PC-9 (cell line): ENCODE measurements around the gene GLCE. TPM values are rescaled to one million over a fixed set of nuclear protein-coding genes. Genes with fewer than 3 reads are reported as not detected.

Experiments
- BruUV-seq: library from RNA; stranded (reverse); fragments of 400-500 nt; replicated peaks from 2 replicates; lab custom pipeline; 2021; lab: Mats Ljungman, UMichigan
- CTCF ChIA-PET: fragments of 300-600 bp; sonication (Branson Sonifier 250); formaldehyde crosslinking; loops from one replicate; lab custom pipeline; 2022; ENCODE audit warnings: antibody characterized with exemption; lab: Charles Lee
- POLR2A ChIA-PET: fragments of 300-600 bp; sonication (Branson Sonifier 250); formaldehyde crosslinking; loops from one replicate; lab custom pipeline; 2022; ENCODE audit warnings: antibody characterized with exemption; ENCODE audit not compliant: unreplicated experiment; lab: Charles Lee
- DNase-seq, 2 experiments: peaks; one replicate each; pipeline versions ENCODE4 v3.0.0 to v3.0.0-alpha.2; 2015 to 2022; ENCODE audit warnings: mixed read lengths in 1 of 2
- H2AFZ ChIP-seq: fragments of 200-600 bp; sonication (generic); 2 replicates; pipeline ENCODE4 v1.8.1; 2017; ENCODE audit warnings: antibody characterized with exemption
- H3F3A ChIP-seq: fragments of 200-600 bp; sonication (generic); 2 replicates; pipeline ENCODE4 v1.8.1; 2017; ENCODE audit warnings: antibody characterized with exemption, mild to moderate bottlenecking, low read depth; ENCODE audit not compliant: insufficient read depth
- H3K27ac ChIP-seq: fragments of 200-600 bp; sonication (generic); 2 replicates; pipeline ENCODE4 v1.6.1; 2016; ENCODE audit warnings: mixed run types
- H3K27me3 ChIP-seq: fragments of 200-600 bp; sonication (generic); 2 replicates; pipeline ENCODE4 v1.6.1; 2016; ENCODE audit warnings: low read depth, mixed run types; ENCODE audit not compliant: insufficient read depth
- H3K36me3 ChIP-seq: fragments of 200-600 bp; sonication (generic); 2 replicates; pipeline ENCODE4 v1.6.1; 2016; ENCODE audit warnings: low read depth, mixed run types
- H3K4me1 ChIP-seq: fragments of 200-600 bp; sonication (generic); replicated peaks from 2 replicates; pipeline ENCODE4 v1.6.1; 2016; ENCODE audit warnings: mixed run types; ENCODE audit not compliant: insufficient read depth
- H3K4me2 ChIP-seq: fragments of 200-600 bp; sonication (generic); 2 replicates; pipeline ENCODE4 v1.6.1; 2017; ENCODE audit warnings: mixed run types
- H3K4me3 ChIP-seq: fragments of 200-600 bp; sonication (generic); 2 replicates; pipeline ENCODE4 v1.6.1; 2016; ENCODE audit warnings: mixed run types
- H3K79me2 ChIP-seq: fragments of 200-600 bp; sonication (generic); 2 replicates; pipeline ENCODE4 v1.6.1; 2017; ENCODE audit warnings: low read depth, mixed run types
- H3K9me2 ChIP-seq: fragments of 200-600 bp; sonication (generic); 2 replicates; pipeline ENCODE4 v1.8.1; 2017; ENCODE audit warnings: mild to moderate bottlenecking; ENCODE audit not compliant: insufficient read depth
- H3K9me3 ChIP-seq: fragments of 200-600 bp; sonication (generic); 2 replicates; pipeline ENCODE4 v1.8.1; 2016; ENCODE audit warnings: low read depth; ENCODE audit not compliant: insufficient read depth
- H4K20me1 ChIP-seq: fragments of 200-600 bp; sonication (generic); 2 replicates; pipeline ENCODE4 v1.8.1; 2017; ENCODE audit not compliant: insufficient read depth
- CTCF ChIP-seq: fragments of 200-600 bp; sonication (generic); conservative IDR thresholded peaks from 2 replicates; pipeline ENCODE4 v1.6.1; 2017; ENCODE audit warnings: mixed run types, antibody characterized with exemption, mild to moderate bottlenecking, moderate library complexity
- EZH2 ChIP-seq: fragments of 200-600 bp; sonication (generic); IDR thresholded peaks from 2 replicates; pipeline ENCODE4 v1.8.0; 2017; ENCODE audit warnings: antibody characterized with exemption, low read depth
- intact Hi-C: fragments of 100-400 bp; cut with micrococcal nuclease; formaldehyde crosslinking; loops from one replicate; pipeline ENCODE4 v1.10.0; 2022; ENCODE audit not compliant: unreplicated experiment
- total RNA-seq: library from RNA; stranded (reverse); gene quantifications from 2 replicates; pipeline ENCODE4 v1.2.3, GENCODE V29; 2021

GLCE gene
- total RNA-seq, 1 experiment from 2014 or later: 31.3 TPM

GRCh38 chr15:69181424-69181823 lies 21.0 kb downstream of the GLCE start:
- Histone ChIP-seq H3K79me2 (no peaks in the 10 kb centered on the region), H3K27me3 (no peaks in the 10 kb centered on the region), H3K36me3 (no peaks in the 10 kb centered on the region), H3K4me1 (no peaks in the 10 kb centered on the region), H3F3A (no peaks in the 10 kb centered on the region), H3K27ac (no peak overlapping the region), H3K9me2 (no peaks in the 10 kb centered on the region), H2AFZ (no peak overlapping the region), H3K9me3 (no peaks in the 10 kb centered on the region), H3K4me2 (no peak overlapping the region), H3K4me3 (no peak overlapping the region), H4K20me1 (no peaks in the 10 kb centered on the region)
- DNase-seq: no peak
- CTCF ChIA-PET: no interaction called here
- no peak for TF ChIP-seq EZH2
- TF ChIP-seq CTCF: no peak
- intact Hi-C loops: no loop called here
- POLR2A ChIA-PET: no interaction called here
- no TSS peak for BruUV-seq

GRCh38 chr15:69185216-69185615 lies 24.8 kb downstream of the GLCE start:
- no peak overlapping the region for H3K27ac ChIP-seq
- no peaks in the 10 kb centered on the region for H3K9me2 ChIP-seq
- ChIA-PET CTCF (no interaction called here), POLR2A (no interaction called here)
- peaks cover 3% of the 10 kb centered on the region; the same call in 1 of the 2 replicates for H3K36me3 ChIP-seq
- no peaks in the 10 kb centered on the region for H3F3A ChIP-seq
- intact Hi-C loops: no loop called here
- H2AFZ ChIP-seq: no peak overlapping the region
- no peaks in the 10 kb centered on the region for H3K4me1 ChIP-seq
- no peaks in the 10 kb centered on the region; the same call in 1 of the 2 replicates for H3K9me3 ChIP-seq
- DNase-seq: no peak
- H3K27me3 ChIP-seq: no peaks in the 10 kb centered on the region
- no peak overlapping the region for H3K4me2 ChIP-seq
- no peaks in the 10 kb centered on the region for H3K79me2 ChIP-seq
- no peaks in the 10 kb centered on the region for H4K20me1 ChIP-seq
- TF ChIP-seq CTCF: no peak
- TF ChIP-seq EZH2: no peak
- BruUV-seq: no TSS peak
- H3K4me3 ChIP-seq: no peak overlapping the region

- H3K79me2 ChIP-seq: no peaks in the 10 kb centered on the region
- no peaks in the 10 kb centered on the region; the same call in 1 of the 2 replicates for H3K9me3 ChIP-seq
- no peak overlapping the region for H3K4me3 ChIP-seq
- TF ChIP-seq EZH2 (no peak), CTCF (no peak)
- H3K27ac ChIP-seq: no peak overlapping the region
- BruUV-seq: no TSS peak
- H3K4me1 ChIP-seq: no peaks in the 10 kb centered on the region
- intact Hi-C loops: no loop called here
- ChIA-PET CTCF (no interaction called here), POLR2A (no interaction called here)
- no peaks in the 10 kb centered on the region for H3F3A ChIP-seq
- no peaks in the 10 kb centered on the region for H3K9me2 ChIP-seq
- H4K20me1 ChIP-seq: no peaks in the 10 kb centered on the region
- H2AFZ ChIP-seq: no peak overlapping the region
- H3K36me3 ChIP-seq: peaks cover 3% of the 10 kb centered on the region; the same call in 1 of the 2 replicates
- no peak overlapping the region for H3K4me2 ChIP-seq
- no peak for DNase-seq
- no peaks in the 10 kb centered on the region for H3K27me3 ChIP-seq
These were observed 25.3 kb downstream of the GLCE start for GRCh38 chr15:69185706-69186105.
